A673 (cell line): ENCODE data around the gene EDIL3.

Experiments
- EZH2 ChIP-seq: fragments of 200-600 bp; sonication (generic); IDR thresholded peaks from 2 replicates; pipeline ENCODE4 v1.6.1; 2017; ENCODE audit warnings: borderline replicate concordance, low read depth, mild to moderate bottlenecking, mixed read lengths, antibody characterized with exemption, low read length; ENCODE audit not compliant: poor library complexity, severe bottlenecking
- TF ChIP-seq, protein P1 (sequence below): fragments of 300-800, 200-600 bp; sonication (generic); conservative IDR thresholded peaks from 2 replicates; pipeline ENCODE4 v1.5.1; 2017; ENCODE audit warnings: low read depth, mild to moderate bottlenecking, antibody characterized with exemption, low read length, moderate library complexity, mixed read lengths

DNA sequence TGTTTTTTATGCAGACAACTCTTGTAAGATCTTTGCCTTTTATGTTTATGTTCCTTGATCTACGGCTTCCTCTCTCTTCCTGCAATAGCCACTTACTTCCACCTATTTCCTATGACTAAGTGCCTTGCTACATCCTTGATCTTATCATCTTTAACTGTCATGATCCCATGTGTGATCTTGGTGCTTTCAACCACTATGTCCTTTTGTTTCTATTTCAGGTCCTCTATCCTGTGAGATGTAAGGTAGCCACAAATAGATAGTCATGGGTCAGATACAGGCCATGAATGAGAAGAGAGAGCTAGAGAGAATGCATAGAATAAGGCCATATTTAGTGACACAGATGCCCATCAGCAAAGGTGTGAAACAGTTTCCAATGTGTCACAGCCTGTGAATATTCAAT, 420.4 kb downstream of the EDIL3 start:
- TF ChIP-seq, protein P1, sequence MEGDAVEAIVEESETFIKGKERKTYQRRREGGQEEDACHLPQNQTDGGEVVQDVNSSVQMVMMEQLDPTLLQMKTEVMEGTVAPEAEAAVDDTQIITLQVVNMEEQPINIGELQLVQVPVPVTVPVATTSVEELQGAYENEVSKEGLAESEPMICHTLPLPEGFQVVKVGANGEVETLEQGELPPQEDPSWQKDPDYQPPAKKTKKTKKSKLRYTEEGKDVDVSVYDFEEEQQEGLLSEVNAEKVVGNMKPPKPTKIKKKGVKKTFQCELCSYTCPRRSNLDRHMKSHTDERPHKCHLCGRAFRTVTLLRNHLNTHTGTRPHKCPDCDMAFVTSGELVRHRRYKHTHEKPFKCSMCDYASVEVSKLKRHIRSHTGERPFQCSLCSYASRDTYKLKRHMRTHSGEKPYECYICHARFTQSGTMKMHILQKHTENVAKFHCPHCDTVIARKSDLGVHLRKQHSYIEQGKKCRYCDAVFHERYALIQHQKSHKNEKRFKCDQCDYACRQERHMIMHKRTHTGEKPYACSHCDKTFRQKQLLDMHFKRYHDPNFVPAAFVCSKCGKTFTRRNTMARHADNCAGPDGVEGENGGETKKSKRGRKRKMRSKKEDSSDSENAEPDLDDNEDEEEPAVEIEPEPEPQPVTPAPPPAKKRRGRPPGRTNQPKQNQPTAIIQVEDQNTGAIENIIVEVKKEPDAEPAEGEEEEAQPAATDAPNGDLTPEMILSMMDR, result no peak
- TF ChIP-seq EZH2, result no peak
